DOHH2 (cell line): Measurements from ENCODE around the gene DHX30.

Experiments used
- CTCF ChIP-seq: fragments of 200-600 bp; sonication (generic); IDR thresholded peaks from one replicate; pipeline ENCODE4 v1.5.1; 2014; ENCODE audit warnings: antibody characterized with exemption, mild to moderate bottlenecking, low read depth, low read length; ENCODE audit not compliant: poor library complexity, severe bottlenecking
- EZH2phosphoT487 ChIP-seq: fragments of 200-600 bp; sonication (generic); IDR thresholded peaks from 2 replicates; pipeline ENCODE4 v1.6.1; 2017; ENCODE audit warnings: borderline replicate concordance, mild to moderate bottlenecking, antibody characterized with exemption, low read length, moderate library complexity, mixed read lengths

- TF ChIP-seq CTCF: no peak
- TF ChIP-seq EZH2phosphoT487: no peak
Observed at GRCh38 chr3:47778746-47779145, 24.2 kb upstream of the DHX30 start.
